IPS DF 6.9 (cell line): ENCODE results near the gene F13A1.

ENCODE experiments used
- DNase-seq: peaks from one replicate; pipeline ENCODE4 v3.0.0-alpha.2; 2013; ENCODE audit warnings: low read depth, low spot score
- H3K27ac ChIP-seq: one replicate; pipeline ENCODE4 v1.5.1; 2013; ENCODE audit warnings: low read length, control low read depth
- H3K27me3 ChIP-seq: 2 replicates; pipeline ENCODE4 v1.6.1; 2013; ENCODE audit warnings: mild to moderate bottlenecking, low read length; ENCODE audit not compliant: control insufficient read depth, insufficient read depth
- H3K36me3 ChIP-seq: 2 replicates; pipeline ENCODE4 v1.6.1; 2013; ENCODE audit warnings: low read length; ENCODE audit not compliant: control insufficient read depth, insufficient read depth
- H3K4me1 ChIP-seq: 2 replicates; pipeline ENCODE4 v1.6.1; 2013; ENCODE audit warnings: low read length; ENCODE audit not compliant: control insufficient read depth, insufficient read depth
- H3K4me3 ChIP-seq: 2 replicates; pipeline ENCODE4 v1.5.1; 2013; ENCODE audit warnings: mild to moderate bottlenecking, low read length
- H3K9me3 ChIP-seq: 2 replicates; pipeline ENCODE4 v1.6.1; 2013; ENCODE audit warnings: low read length, inconsistent platforms; ENCODE audit not compliant: control insufficient read depth, insufficient read depth
- WGBS: extraction: QIAGEN DNeasy Blood & Tissue Kit; methylation state at CpG from one replicate; pipeline ENCODE4 v1.1.7; 2013; ENCODE audit warnings: mixed read lengths, missing lambda C conversion rate; ENCODE audit not compliant: insufficient read length, insufficient coverage; 5-methylcytosine and 5-hydroxymethylcytosine counted together

Gene F13A1

DNA sequence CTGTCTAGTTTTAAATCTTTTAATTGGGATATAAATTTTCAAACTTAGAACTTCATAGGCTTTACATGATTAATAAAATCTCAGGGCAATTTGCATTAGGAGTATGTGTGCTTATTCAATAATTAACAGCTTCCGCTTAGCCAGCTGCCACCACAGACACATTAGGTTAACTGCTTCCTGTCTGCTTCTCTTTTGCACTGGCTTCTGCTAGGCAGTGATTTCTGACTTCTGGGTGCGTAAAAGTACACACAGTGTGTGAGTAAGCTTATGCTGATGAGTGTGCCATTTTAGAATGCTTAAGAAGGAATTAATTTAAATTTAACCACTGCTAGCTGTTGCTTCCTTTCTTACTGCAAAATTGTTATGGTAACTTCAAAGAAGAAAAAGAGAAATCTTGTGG is 73.9 kb downstream of the F13A1 start:
- Histone ChIP-seq H3K4me3 (no peak overlapping the region), H3K27me3 (no peaks in the 10 kb centered on the region), H3K36me3 (no peaks in the 10 kb centered on the region), H3K27ac (no peak overlapping the region), H3K4me1 (no peaks in the 10 kb centered on the region), H3K9me3 (no peaks in the 10 kb centered on the region)
- no CpG with 5 or more reads among the region's 2 CpGs for WGBS
- DNase-seq: no peak

DNA sequence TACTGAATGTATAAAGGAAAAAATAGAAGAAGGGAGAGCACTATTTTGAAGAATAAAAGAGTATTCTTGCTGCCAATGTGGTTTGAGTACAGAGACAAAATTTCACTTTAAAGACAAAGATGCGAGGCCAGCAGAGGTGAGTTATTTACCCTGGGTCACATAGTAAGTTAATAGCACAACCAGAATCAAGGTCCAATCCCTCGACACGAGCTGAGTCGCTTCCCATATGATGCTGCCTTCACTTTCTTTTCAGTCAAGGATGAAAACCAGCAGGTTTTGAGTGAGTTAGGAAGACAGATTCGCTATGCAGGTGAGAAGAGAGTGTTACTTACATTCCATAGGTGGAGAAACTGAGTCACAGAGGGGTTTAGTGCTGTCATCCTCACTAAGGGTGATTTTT is 75.8 kb downstream of the F13A1 start:
- WGBS: no CpG with 5 or more reads among the region's 5 CpGs
- H3K4me3 ChIP-seq: no peak overlapping the region
- no peaks in the 10 kb centered on the region for H3K27me3 ChIP-seq
- no peaks in the 10 kb centered on the region for H3K9me3 ChIP-seq
- no peaks in the 10 kb centered on the region for H3K36me3 ChIP-seq
- H3K4me1 ChIP-seq: no peaks in the 10 kb centered on the region
- DNase-seq: no peak
- no peak overlapping the region for H3K27ac ChIP-seq

GRCh38 chr6:6243846-6244245 is 76.6 kb downstream of the F13A1 start:
- no peaks in the 10 kb centered on the region for H3K36me3 ChIP-seq
- H3K27ac ChIP-seq: no peak overlapping the region
- no peaks in the 10 kb centered on the region for H3K27me3 ChIP-seq
- no peak overlapping the region for H3K4me3 ChIP-seq
- no peak for DNase-seq
- WGBS: no CpG with 5 or more reads among the region's 7 CpGs
- no peaks in the 10 kb centered on the region for H3K4me1 ChIP-seq
- H3K9me3 ChIP-seq: no peaks in the 10 kb centered on the region

DNA sequence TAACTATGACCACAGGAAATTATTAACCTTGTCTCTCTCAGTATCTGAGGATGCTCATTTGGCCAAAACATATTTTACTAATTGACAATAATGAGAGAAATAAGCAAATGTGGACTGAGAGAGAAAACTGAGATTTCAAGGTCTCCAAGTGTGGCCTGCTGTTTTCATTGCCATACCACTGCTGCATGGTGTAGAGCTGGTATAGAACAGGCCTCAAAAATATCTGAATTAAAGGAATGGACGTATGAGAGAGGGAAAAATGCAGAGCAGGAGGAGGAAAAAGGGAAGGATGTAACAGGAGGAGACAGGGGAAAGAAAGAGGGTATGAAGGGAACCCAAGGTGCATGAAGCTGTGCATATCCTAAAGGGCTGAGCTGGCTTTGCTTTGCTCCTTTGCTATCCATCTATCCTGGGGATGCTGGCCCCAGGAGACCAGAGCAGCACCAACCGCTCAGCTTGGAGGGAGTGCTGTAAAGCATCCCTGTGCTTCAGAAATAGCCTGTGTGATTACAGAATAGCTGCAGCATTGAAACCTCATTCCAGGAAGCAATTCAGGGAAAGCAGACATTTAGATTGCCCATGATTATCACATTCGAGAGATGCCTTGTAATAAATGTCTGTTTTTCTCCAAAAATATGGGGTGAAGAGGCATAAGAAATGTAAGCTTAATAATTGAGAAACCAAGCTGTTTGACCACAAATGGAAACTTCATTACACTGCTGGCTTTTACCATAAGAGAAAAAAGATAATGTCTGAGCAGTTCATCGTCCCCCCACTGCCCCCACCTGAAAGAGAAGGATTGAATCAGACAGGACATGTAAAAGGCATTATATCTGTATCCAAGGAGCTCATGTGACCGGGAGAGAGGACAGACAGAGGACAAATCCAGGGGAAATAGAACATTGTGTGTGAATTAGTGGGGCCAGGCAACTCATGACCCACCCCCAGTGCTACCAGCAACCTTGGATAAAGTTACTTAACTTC is 80.6 kb downstream of the F13A1 start:
- no peak for DNase-seq
- H3K36me3 ChIP-seq: no peaks in the 10 kb centered on the region
- no peak overlapping the region for H3K4me3 ChIP-seq
- no CpG with 5 or more reads among the region's 5 CpGs for WGBS
- H3K27ac ChIP-seq: no peak overlapping the region
- H3K9me3 ChIP-seq: no peaks in the 10 kb centered on the region
- no peaks in the 10 kb centered on the region for H3K4me1 ChIP-seq
- H3K27me3 ChIP-seq: no peaks in the 10 kb centered on the region

- DNase-seq: no peak
- no CpG with 5 or more reads among the region's 6 CpGs for WGBS
- H3K9me3 ChIP-seq: no peaks in the 10 kb centered on the region
- no peaks in the 10 kb centered on the region for H3K4me1 ChIP-seq
- no peak overlapping the region for H3K27ac ChIP-seq
- H3K4me3 ChIP-seq: no peak overlapping the region
- no peaks in the 10 kb centered on the region for H3K27me3 ChIP-seq
- no peaks in the 10 kb centered on the region for H3K36me3 ChIP-seq
Measured at GRCh38 chr6:6236730-6237469, 83.6 kb downstream of the F13A1 start.

GRCh38 chr6:6235786-6236185 is 84.7 kb downstream of the F13A1 start:
- Histone ChIP-seq H3K36me3 (no peaks in the 10 kb centered on the region), H3K4me1 (no peaks in the 10 kb centered on the region), H3K4me3 (no peak overlapping the region), H3K9me3 (no peaks in the 10 kb centered on the region), H3K27me3 (no peaks in the 10 kb centered on the region), H3K27ac (no peak overlapping the region)
- WGBS: no CpG with 5 or more reads among the region's 2 CpGs
- no peak for DNase-seq

DNA sequence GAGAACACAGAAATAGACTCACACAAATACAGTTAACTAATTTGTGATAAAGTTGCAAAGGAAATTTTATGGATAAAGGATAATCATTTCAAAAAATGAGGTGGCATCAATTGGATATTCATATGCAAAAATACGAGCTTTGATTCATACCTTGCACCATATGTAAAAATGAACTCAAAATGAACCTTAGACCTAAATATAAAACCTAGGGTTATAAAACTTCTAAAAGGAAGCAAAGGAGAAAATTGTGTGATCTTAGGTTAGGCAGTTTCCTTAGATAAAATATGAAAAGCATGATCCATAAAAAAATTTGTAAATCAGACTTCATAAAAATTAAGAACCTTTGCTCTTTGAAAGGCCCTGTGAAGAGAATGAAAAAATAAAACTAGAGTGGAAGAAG is 85.5 kb downstream of the F13A1 start:
- no peaks in the 10 kb centered on the region for H3K27me3 ChIP-seq
- no peaks in the 10 kb centered on the region for H3K36me3 ChIP-seq
- no CpG with 5 or more reads among the region's 1 CpG for WGBS

DNA sequence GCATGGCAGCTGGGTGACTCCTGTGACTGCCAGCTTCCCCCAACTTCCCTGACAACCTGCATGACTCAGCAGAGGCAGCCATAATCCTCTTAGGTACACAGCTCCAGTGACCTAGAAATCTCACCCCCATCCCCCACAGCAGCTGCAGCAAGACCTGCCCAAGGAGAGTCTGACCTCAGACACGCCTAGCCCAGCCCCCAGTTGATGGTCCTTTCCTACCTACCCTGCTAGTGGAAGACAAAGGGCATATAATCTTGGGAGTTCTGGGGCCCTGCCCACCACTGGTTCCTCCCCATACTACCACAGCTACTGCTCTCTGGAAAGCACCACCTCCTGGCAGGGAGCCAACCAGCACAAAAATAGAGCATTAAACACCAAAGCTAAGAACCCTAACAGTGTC is 90.2 kb downstream of the F13A1 start:
- H3K4me1 ChIP-seq: no peaks in the 10 kb centered on the region
- no peaks in the 10 kb centered on the region for H3K9me3 ChIP-seq
- H3K27me3 ChIP-seq: no peaks in the 10 kb centered on the region
- no peak for DNase-seq
- H3K27ac ChIP-seq: no peak overlapping the region
- no peaks in the 10 kb centered on the region for H3K36me3 ChIP-seq
- no CpG with 5 or more reads among the region's 1 CpG for WGBS
- H3K4me3 ChIP-seq: no peak overlapping the region

More for the DNA sequence above, 85.5 kb downstream of the F13A1 start:
- no peak overlapping the region for H3K4me3 ChIP-seq
- DNase-seq: no peak
- H3K4me1 ChIP-seq: no peaks in the 10 kb centered on the region
- H3K27ac ChIP-seq: no peak overlapping the region
- H3K9me3 ChIP-seq: no peaks in the 10 kb centered on the region

- no peak overlapping the region for H3K4me3 ChIP-seq
- H3K27me3 ChIP-seq: no peaks in the 10 kb centered on the region
- no peaks in the 10 kb centered on the region for H3K36me3 ChIP-seq
- no peaks in the 10 kb centered on the region for H3K4me1 ChIP-seq
- WGBS: no CpG with 5 or more reads among the region's 1 CpG
- H3K27ac ChIP-seq: no peak overlapping the region
- H3K9me3 ChIP-seq: no peaks in the 10 kb centered on the region
- no peak for DNase-seq
Measured at GRCh38 chr6:6227896-6228295, 92.6 kb downstream of the F13A1 start.

DNA sequence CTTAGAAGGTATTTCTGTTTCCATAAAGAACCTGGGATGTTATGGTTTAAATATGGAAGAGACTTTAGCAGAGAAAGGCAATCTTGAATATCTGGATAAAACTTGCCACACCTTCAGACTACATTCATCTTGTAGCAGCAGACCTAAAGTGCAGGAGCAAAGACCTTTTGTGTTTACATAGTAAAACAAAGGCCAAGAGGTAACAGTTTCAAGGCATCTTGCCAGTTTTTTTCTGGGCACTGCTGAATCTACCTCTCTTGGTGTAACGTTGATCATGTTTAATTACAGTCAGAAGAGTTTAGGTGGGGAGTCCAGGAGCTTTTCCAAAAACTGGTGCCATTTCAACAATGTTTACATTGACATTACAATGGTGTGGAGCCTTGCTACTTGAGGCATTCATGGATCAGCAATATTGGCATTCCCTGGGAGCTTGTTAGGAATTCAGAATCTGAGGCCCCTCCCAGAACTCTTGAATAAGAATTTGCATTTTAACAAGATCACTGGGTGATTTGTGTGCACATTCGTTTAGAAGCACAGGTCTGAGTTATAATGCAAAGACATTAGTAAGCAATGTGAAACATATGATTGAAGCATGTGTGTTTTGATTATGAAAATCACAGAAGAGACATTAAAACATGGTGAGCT is 94.5 kb downstream of the F13A1 start:
- Histone ChIP-seq H3K9me3 (no peaks in the 10 kb centered on the region), H3K27ac (no peak overlapping the region), H3K4me1 (no peaks in the 10 kb centered on the region), H3K27me3 (no peaks in the 10 kb centered on the region), H3K4me3 (no peak overlapping the region), H3K36me3 (no peaks in the 10 kb centered on the region)
- no CpG with 5 or more reads among the region's 2 CpGs for WGBS
- DNase-seq: no peak
